ENCODE results near the gene ESRP2.
A peak's percentile ranks its signal among the peaks of the same experiment; 100 is the strongest.

ESRP2 gene

GRCh38 chr16:68236826-68237242 lies 907 bp upstream of the ESRP2 start:
- no peak for DNase-seq

- no peak for DNase-seq
Observed at GRCh38 chr16:68236137-68236825, 354 bp upstream of the ESRP2 start.

- DNase-seq, result no peak
Observed at GRCh38 chr16:68235108-68235886, 630 bp downstream of the ESRP2 start.

DNA sequence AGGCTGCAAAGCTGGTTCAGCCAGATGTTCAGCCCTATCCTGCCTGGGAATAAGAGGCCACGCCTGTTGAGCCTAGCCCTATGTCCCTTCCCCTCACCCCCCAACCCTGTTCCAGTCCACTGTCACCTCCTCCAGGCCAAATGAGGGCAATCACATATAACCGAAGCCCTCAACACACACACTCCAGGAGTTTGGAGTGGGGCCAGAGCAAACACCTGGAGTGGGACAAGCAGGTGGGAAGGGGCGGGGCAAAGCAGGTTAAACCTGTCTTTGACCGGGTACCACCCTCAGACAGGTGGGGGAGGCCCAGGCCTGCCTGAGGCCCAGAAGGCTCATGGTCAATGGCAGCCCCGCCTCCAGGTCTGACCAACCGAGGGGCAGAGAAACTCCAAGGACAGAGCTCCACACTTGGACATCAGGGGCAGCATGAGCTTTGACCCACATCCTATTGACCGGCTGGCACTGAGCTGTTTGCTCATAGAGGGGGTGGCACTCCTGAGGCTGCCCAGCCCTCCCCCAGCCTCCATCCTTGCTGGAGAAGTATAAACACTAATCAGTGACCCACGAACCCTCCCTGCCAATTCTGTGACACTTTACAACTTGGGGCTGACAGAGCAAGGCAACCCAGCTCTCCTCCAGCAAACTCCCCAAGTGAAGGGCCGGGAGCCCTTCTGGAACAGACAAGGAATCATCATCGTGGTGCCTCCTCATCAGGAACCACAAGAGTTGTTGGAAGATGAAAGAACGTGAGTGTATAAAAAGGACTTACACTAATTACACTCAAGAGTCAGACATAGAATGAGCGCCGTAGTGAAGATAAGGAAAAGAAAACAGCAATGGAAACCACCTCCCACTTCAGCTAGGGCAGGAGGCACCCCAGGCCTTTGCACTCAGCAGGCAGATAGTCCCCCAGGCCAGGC lies 1.5 kb downstream of the ESRP2 start:
- DNase-seq, result no peak

- no peak for DNase-seq
Observed at GRCh38 chr16:68233835-68234187, 2.1 kb downstream of the ESRP2 start.

DNA sequence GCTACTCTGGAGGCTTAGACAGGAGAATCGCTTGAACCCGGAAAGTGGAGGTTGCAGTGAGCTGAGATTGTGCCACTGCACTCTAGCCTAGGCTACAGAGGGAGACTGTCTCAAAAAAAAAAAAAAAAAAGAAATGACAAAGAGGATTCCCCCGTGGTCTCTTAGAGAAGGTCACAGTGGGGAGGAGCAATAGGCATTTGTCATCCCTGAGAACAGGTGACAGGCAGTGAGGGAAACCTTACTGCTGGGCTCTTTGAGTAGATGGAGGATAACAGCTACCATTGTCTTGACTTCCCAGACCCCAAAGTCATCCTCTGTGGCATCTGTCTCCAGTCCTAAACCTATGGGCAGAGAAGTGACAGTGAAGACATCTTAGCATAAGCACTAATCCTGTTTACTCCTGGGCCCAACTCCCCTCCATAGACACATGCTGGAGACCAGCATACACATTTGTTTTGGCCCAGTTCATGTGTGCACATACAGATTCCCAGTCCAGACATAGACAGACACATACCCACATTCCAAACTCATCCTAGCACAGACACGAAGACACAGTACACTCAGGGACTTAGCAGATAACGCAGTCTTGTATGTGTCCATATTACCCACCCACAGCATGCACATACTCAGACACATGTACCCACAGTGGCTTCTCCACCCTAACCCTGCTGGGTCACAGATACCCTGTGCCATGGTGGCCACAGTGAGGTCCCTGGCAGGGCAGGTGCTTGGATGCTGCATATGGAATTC lies 2.7 kb downstream of the ESRP2 start:
- DNase-seq, result no peak

DNA sequence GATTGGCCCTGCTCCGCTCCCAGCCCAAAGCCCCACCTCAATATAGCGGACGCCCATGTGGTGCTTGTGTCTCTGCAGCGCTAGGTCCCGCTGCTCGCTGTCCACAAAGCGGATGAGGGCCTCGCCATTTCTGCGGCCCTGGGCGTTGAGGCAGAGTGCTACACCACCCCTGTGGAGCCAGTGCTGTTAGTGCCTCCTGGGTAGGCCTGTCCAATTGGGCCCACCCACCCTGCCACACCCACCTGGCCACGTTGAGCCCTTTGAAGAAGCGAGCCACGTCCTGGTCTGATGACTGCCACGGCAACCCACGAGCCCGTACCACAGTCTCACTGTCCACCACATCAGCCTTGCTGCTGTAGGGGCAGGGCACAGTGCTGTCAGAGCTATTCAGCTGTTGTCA lies 3.6 kb downstream of the ESRP2 start:
- no peak for DNase-seq

DNA sequence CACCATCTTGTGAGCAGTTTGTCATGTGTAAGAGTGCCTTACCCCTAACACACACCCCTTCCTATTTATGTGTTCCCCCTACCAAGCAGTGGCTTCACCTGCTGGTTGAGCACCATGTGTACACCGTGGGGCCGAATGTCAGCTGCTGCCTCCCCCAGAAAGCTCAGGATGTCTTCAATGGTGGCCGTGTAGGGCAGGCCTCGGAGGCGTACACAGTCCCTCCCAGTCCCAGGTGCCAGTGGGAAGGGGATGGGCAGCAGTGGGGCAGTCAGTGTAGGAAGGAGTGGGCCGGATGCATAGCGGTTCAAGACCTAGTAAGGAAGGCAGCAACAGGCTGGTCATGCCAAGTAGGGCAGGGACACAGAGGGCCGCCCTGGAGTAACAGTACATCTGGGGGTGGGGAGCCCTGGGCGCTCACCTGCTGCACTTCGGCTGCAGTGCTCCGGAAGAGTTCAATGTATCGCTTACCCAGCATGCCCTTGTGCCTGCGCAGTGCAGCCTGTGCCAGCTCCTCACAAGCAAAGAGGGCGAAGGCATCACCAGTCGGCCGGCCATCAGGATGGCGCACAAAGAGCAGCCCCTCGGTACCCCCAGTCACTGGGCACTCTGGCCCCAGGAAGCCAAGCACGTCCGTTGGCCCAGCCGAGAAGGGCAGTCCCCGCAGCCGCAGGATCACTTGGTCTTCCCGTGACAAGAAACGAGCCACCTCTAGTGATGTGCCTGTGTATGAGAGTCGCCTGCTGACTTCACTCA lies 4.4 kb downstream of the ESRP2 start:
- DNase-seq, result no peak

- no peak for DNase-seq
Observed at GRCh38 chr16:68230956-68231355, 5.0 kb downstream of the ESRP2 start.

- no peak for DNase-seq
Observed at GRCh38 chr16:68230176-68230571, 5.8 kb downstream of the ESRP2 start.

DNA sequence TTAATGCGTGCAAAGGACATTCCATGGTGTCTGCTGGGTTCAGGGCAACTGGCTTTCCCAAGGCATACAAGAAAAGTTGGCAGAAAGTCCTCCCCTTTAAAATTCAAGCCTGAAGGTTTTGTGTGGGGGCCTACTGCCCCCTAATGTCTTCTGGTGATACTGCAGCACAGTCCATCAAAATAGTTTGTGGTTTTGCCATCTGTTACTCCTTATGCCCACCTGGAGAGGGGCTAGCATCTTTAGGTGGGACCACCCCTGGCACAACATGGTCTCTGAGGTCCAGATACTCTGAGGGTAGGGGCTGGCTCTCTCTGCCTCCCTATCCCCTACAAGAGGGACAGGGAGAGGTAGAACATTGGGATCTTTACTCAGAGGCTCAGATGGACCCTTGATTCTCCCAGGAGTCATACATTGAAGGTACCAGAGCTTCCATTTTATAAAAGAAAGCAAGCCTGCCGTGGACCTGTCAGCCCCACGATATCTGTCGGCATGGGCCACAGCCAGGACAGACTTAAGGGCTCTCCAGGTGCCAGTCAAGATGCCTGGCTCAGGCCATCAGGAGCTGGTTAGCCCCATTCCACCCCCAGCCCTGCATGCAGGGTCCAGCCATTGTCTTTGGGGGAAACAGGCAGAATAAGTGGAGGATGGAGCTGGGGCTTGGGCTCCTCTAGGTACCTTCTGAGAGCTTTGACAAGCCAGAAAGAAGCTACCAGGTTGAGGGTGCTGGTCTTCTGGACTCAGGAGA lies 6.3 kb downstream of the ESRP2 start:
- peak; percentile 31 for DNase-seq

DNA sequence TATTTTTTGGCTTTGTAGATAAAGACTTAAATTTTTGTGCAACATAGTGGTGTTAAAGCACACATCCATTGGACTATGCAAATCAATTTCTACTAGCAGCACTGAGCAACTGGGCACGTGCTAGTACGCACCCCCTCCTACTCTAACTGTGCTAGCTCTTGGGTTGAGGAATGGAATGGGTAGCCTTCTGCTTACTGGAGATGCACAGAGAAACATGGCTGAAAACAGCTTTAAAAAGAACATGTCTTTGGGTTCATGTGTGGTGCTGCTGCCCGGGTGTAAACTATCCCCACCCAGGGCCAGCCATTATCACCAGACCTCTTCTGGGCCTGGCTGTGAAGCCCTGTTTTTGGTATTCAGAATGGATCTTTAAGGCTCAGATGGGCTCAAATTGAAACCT lies 7.3 kb downstream of the ESRP2 start:
- DNase-seq, result no peak

DNA sequence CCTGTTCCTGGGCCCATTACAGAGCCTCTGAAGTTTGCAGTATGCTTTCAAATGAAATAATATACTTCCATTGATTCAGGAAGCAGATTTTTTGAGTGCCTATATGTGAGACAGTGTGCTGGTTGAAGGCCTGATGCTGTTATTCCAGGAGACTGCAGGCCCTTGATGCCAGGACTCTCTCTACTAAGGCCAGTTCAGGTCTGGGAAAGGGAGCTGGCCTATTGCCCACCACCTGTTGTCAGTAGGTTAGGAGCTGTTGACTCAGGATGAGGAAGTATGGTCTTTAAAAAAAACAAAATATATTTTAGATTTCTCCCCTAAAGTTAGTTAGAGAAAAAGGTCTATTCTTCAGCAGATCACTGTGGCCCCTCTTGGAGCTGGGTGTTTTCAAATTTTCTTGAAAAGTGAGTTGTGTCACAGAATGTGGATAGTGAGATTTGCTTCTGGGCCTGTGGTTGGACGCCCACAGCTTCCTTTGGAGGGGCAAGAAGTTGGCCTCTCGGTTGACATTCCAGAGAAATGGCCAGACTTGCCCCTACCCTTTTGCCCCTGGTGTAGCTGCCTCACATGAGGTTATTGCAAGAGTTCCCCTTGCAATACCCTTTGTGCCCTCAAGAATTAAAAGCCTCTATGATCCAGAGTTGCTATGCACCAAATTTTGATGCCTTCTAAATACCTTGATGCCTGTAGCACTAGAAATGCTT lies 7.9 kb downstream of the ESRP2 start:
- peak; percentile 36 for DNase-seq

GRCh38 chr16:68227183-68227793 lies 8.6 kb downstream of the ESRP2 start:
- peak; percentile 32 for DNase-seq

DNA sequence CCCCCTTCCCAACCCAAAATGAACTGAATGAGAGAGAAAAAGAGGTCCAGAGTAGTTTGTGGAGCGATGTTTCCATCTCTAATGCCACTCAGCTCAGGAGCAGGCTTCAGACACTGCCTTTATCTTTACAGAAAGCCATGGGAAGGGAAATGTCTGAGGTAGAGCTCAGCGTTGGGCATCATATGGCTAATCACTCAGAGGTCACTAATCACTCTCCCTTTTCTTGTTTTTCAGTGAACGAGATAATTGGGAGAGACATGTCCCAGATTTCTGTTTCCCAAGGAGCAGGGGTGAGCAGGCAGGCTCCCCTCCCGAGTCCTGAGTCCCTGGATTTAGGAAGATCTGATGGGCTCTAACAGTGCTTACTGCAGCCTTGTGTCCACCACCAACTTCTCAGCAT lies 9.8 kb downstream of the ESRP2 start:
- no peak for DNase-seq

DNA sequence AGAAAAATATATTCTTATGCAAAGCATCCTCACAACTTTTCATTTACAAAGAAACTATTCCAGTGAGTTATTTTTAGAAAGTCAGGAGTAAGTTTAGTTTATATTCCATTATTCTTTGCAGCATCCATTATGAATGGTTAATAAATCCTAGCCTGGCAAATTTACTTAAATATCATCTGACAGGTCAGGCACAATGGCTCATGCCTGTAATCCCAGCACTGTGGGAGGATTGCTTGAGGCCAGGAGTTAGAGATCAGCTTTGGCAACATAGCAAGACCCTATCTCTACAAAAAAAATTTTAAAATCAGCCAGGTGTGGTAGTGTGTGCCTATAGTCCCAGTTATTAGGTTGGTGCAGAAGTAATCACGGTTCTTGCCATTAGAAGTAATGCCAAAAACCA lies 12.9 kb downstream of the ESRP2 start:
- no peak for DNase-seq

DNA sequence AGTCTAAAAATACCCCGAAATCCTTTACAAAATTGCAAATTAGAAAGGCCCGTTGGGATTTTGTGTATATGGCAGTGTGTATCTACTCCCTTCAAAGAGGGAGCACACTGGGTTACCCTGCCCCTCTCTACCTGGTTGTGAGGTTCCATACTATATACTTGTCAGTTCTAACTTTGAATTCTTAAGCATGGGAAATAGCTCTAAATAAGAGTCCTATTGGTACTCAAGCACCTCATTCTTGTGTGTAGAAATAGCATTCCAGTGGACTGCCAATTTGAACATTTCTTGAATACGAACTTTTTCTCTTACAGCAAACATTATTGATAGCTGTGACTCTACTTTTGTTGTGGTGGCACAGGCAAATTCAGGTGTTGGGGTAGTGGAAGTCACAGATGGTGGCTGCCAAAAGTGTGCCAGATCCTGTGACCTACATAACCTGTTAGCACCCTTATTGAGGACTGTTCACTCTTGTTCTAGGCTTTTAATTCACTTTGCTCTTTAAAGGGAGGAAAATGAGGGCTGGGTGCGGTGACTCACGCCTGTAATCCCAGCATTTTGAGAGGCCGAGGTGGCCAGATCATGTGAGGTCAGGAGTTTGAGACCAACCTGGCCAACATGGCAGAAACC lies 16.1 kb downstream of the ESRP2 start:
- no peak for DNase-seq

DNA sequence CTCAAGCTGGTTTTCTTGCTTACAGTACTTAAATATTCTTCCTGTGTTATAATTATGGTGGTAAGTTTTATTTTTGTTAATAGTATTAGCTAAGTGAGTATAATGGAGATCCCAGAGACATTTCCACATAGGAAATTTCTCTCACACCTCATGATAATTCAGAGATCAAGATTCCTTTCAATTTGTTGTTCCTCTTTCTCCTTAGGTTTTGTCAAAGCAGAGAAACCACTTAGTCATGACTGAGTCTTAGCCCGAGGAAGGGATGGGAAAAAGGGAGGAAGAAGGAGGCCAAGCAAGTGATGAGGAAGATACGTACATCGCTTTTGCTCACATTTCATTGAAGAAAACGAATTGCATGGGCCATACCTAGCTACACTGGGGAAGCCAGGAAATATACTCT lies 18.4 kb downstream of the ESRP2 start:
- peak; percentile 64 for DNase-seq

DNA sequence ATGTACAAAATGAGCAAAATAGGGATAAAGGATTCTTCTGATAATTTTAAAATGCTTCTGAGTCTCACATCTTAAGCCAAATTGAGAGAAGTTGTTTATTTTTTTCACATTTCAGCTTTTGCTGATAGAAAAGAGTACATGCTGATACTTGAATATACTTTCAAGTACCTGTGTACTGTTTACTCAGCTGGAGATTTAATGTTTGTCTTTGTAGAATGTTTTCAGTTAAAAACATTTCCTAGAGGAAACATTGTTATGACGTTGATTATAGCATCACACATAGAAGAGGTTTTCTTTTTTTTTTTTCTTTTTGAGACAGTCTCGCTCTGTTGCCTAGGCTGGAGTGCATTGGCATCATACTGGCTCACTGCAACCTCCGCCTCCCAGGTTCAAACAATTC lies 19.7 kb downstream of the ESRP2 start:
- no peak for DNase-seq

- no peak for DNase-seq
Observed at GRCh38 chr16:68215302-68215701, 20.6 kb downstream of the ESRP2 start.
